K562 (cell line): Measurements from ENCODE around the gene GPX2. TPM values are rescaled to one million over a fixed set of nuclear protein-coding genes. Genes with fewer than 3 reads are reported as not detected.

Experiments
- ATAC-seq: fragments of 200-7000 bp; cut with Tn5 transposase; 3 replicates; pipeline ENCODE4 v1.9.1; 2020; ENCODE audit warnings: moderate library complexity
- BruUV-seq: library from RNA; stranded (reverse); fragments of 400-500 nt; replicated peaks from 2 replicates; lab custom pipeline; 2021; lab: Mats Ljungman, UMichigan
- CTCF ChIA-PET: fragments of 300-600 bp; formaldehyde crosslinking; extraction: SDS; loops from one replicate; lab custom pipeline; 2021; ENCODE audit warnings: low intra/inter-chr PET ratio; lab: Yijun Ruan, JAX
- POLR2A ChIA-PET: fragments of 300-600, 350-650 bp; sonication (Branson Sonifier 250); formaldehyde crosslinking; extraction: SDS; loops from one replicate; lab custom pipeline; 2021; ENCODE audit warnings: antibody characterized with exemption, inconsistent platforms; lab: Yijun Ruan, JAX
- DNase-seq, 4 experiments: peaks; one replicate each; pipeline versions ENCODE4 v3.0.0 to v3.0.0-alpha.2; 2011 to 2018; ENCODE audit warnings: low spot score in 3 of 4, mixed read lengths in 3 of 4; ENCODE audit errors: extremely low read depth in 1 of 4
- FAIRE-seq: peaks from 2 replicates; lab custom pipeline; 2011; peaks lifted over from hg19 to GRCh38; lab: Jason Lieb, UNC
- H2AFZ ChIP-seq: 2 replicates; pipeline ENCODE4 v1.6.0; 2011; ENCODE audit warnings: low read depth, low read length, control low read depth, inconsistent platforms
- H3K27ac ChIP-seq: fragments of 200-600 bp; 3 replicates; pipeline ENCODE4 v1.8.0; 2011; ENCODE audit warnings: low read depth, mild to moderate bottlenecking, control low read depth, inconsistent platforms, low read length, moderate library complexity, mixed read lengths; ENCODE audit errors: extremely low read depth
- H3K27me3 ChIP-seq, 2 experiments: fragments of 300-600 bp in 1 of 2; 2 replicates in 1 of 2; 3 replicates in 1 of 2; pipeline versions ENCODE4 v1.6.0 to v1.8.0; 2011; ENCODE audit warnings: inconsistent platforms in 2 of 2, low read length in 2 of 2, mild to moderate bottlenecking in 1 of 2, mixed read lengths in 1 of 2, moderate library complexity in 1 of 2; ENCODE audit not compliant: control insufficient read depth in 2 of 2, insufficient read depth in 2 of 2
- H3K36me3 ChIP-seq: fragments of 300-600 bp; 3 replicates; pipeline ENCODE4 v1.8.0; 2011; ENCODE audit warnings: mild to moderate bottlenecking, low read length, inconsistent platforms; ENCODE audit not compliant: control insufficient read depth, insufficient read depth
- H3K4me1 ChIP-seq, 2 experiments: fragments of 200-600 bp in 1 of 2; replicated peaks in 1 of 2; 2 replicates in 1 of 2; 3 replicates in 1 of 2; pipeline versions ENCODE4 v1.5.1 to v1.8.0; 2011; ENCODE audit warnings: inconsistent platforms in 2 of 2, low read length in 2 of 2, mild to moderate bottlenecking in 1 of 2, mixed read lengths in 1 of 2, moderate library complexity in 1 of 2; ENCODE audit not compliant: control insufficient read depth in 2 of 2, insufficient read depth in 2 of 2
- H3K4me2 ChIP-seq: 2 replicates; pipeline ENCODE4 v1.6.1; 2011; ENCODE audit warnings: low read length, control low read depth, inconsistent platforms, mixed read lengths; ENCODE audit not compliant: insufficient read depth
- H3K4me3 ChIP-seq: fragments of 200-600 bp; sonication (generic), shearing (Covaris generic); 2 replicates; pipeline ENCODE4 v1.5.1; 2016; ENCODE audit warnings: control low read depth, inconsistent platforms
- H3K79me2 ChIP-seq: fragments of 200-600 bp; 3 replicates; pipeline ENCODE4 v1.8.0; 2011; ENCODE audit warnings: low read length, inconsistent platforms; ENCODE audit not compliant: control insufficient read depth, insufficient read depth
- H3K9ac ChIP-seq, 2 experiments: 2 replicates each; pipeline versions ENCODE4 v1.6.0 to v1.6.1; 2011; ENCODE audit warnings: low read depth in 2 of 2, low read length in 2 of 2, control low read depth in 1 of 2, inconsistent platforms in 1 of 2, mild to moderate bottlenecking in 1 of 2, mixed read lengths in 1 of 2; ENCODE audit not compliant: insufficient read depth in 1 of 2
- H3K9me1 ChIP-seq: one replicate; pipeline ENCODE4 v1.6.0; 2011; ENCODE audit warnings: inconsistent platforms, mild to moderate bottlenecking, low read length, moderate library complexity; ENCODE audit not compliant: control insufficient read depth, insufficient read depth
- H3K9me3 ChIP-seq: replicated peaks from 2 replicates; pipeline ENCODE4 v1.5.1; 2011; ENCODE audit warnings: low read depth, low read length, inconsistent platforms; ENCODE audit not compliant: control insufficient read depth, insufficient read depth
- H4K20me1 ChIP-seq: replicated peaks from 2 replicates; pipeline ENCODE4 v1.6.1; 2011; ENCODE audit warnings: low read length, inconsistent platforms, mixed read lengths; ENCODE audit not compliant: control insufficient read depth, insufficient read depth
- CHD7 ChIP-seq: fragments of 200-600 bp; sonication (generic); IDR thresholded peaks from one replicate; pipeline ENCODE4 v1.6.1; 2012; ENCODE audit warnings: mild to moderate bottlenecking, low read depth, low read length, inconsistent platforms
- EGR1 ChIP-seq: fragments of 450-650 bp; conservative IDR thresholded peaks from 2 replicates; pipeline ENCODE4 v1.6.1; 2017; ENCODE audit warnings: mild to moderate bottlenecking
- ERF ChIP-seq: fragments of 450-650 bp; formaldehyde crosslinking; IDR thresholded peaks from 2 replicates; pipeline ENCODE4 v1.4.0; 2020; ENCODE audit warnings: mild to moderate bottlenecking, mixed read lengths
- ETV5 ChIP-seq: sonication (generic); formaldehyde crosslinking; IDR thresholded peaks from 2 replicates; pipeline ENCODE4 v1.4.0; 2020; ENCODE audit warnings: low read depth, mild to moderate bottlenecking, missing genetic modification reagents
- KAT7 ChIP-seq: sonication (generic); formaldehyde crosslinking; IDR thresholded peaks from 2 replicates; pipeline ENCODE4 v1.8.0; 2022; ENCODE audit warnings: missing genetic modification reagents, mild to moderate bottlenecking, borderline replicate concordance
- NFYB ChIP-seq: IDR thresholded peaks from 2 replicates; pipeline ENCODE4 v1.6.1; 2011; ENCODE audit warnings: mild to moderate bottlenecking, moderate library complexity; ENCODE audit not compliant: insufficient read length; ENCODE audit errors: extremely low read depth
- RBM34 ChIP-seq: fragments of 200-400 bp; formaldehyde crosslinking; IDR thresholded peaks from 2 replicates; pipeline ENCODE4 v1.6.1; 2018; ENCODE audit warnings: low read length, borderline replicate concordance; ENCODE audit not compliant: insufficient read depth
- SMAD1 ChIP-seq: fragments of 150-350 bp; IDR thresholded peaks from 2 replicates; pipeline ENCODE4 v1.6.1; 2014; ENCODE audit warnings: low read length, low read depth; ENCODE audit not compliant: partially characterized antibody
- ZBTB34 ChIP-seq: fragments of 250-450 bp; sonication (Bioruptor Pico); IDR thresholded peaks from 2 replicates; pipeline ENCODE4 v1.8.0; 2021; ENCODE audit warnings: mild to moderate bottlenecking, moderate library complexity
- whole genome bisulfite sequencing: fragments of 100-300 bp; shearing (Covaris generic); methylation state at CpG from one replicate; pipeline ENCODE4 v1.1.6; 2016; ENCODE audit warnings: low coverage, mixed read lengths; ENCODE audit not compliant: insufficient coverage; ENCODE audit errors: missing lambda C conversion rate; 5-methylcytosine and 5-hydroxymethylcytosine counted together
- in situ Hi-C: fragments of 300-500 bp; cut with MboI; formaldehyde crosslinking; loops from 4 replicates; pipeline ENCODE4 v1.15.0; 2018; ENCODE audit warnings: inconsistent platforms, mixed read lengths
- intact Hi-C: fragments of 100-400 bp; cut with micrococcal nuclease; formaldehyde crosslinking; loops from 2 replicates; pipeline ENCODE4 v1.14.2; 2022
- polyA plus RNA-seq, 8 experiments: library from polyadenylated mRNA; depleted of rRNA in 4 of 8; stranded (reverse) in 5 of 8; unstranded in 3 of 8; fragments of >200 nt; fragmentation: Nextera tagmentation in 2 of 8; fragmentation: Illumina TruSeq in 1 of 8; extraction: Ambion mirVana in 2 of 8; extraction: Trizol in 1 of 8; gene quantifications; 2 replicates each; pipeline versions ENCODE4 v1.2.1 to v1.2.3, GENCODE V29; 2011 to 2014; ENCODE audit warnings: inconsistent platforms in 1 of 8, missing spikeins in 1 of 8
- total RNA-seq, 7 experiments: library from RNA; depleted of rRNA in 6 of 7; stranded (reverse); fragments of >200 nt in 6 of 7; fragmentation: Illumina TruSeq in 2 of 7; extraction: Trizol in 2 of 7; gene quantifications; 2 replicates each; pipeline versions ENCODE4 v1.2.1 to v1.2.3, GENCODE V29; 2011 to 2021; ENCODE audit warnings: low replicate concordance in 1 of 7

The GPX2 gene
- total and polyA plus RNA-seq, 9 of the 15 experiments (the other 6 are each of a cell fraction or from before 2014, with no cell fraction given): 0.24 TPM; not detected in 8

GRCh38 chr14:64970041-64970440 is 27.5 kb upstream of the GPX2 start:
- no peak for FAIRE-seq
- Histone ChIP-seq H3K4me3 (no peak overlapping the region), H3K4me1 (peaks cover 0 to 13% of the 10 kb centered on the region in 2 experiments; a peak in 2 of 5 replicates), H3K36me3 (no peaks in the 10 kb centered on the region), H3K9me1 (no peaks in the 10 kb centered on the region), H3K27me3 (peaks cover 4 to 25% of the 10 kb centered on the region in 2 experiments; a peak in 3 of 5 replicates), H3K4me2 (no peak overlapping the region), H3K9me3 (no peaks in the 10 kb centered on the region), H3K9ac (no peak overlapping the region), H3K27ac (no peak overlapping the region), H4K20me1 (no peaks in the 10 kb centered on the region; the same call in 1 of the 2 replicates), H3K79me2 (no peaks in the 10 kb centered on the region), H2AFZ (no peak overlapping the region)
- in situ Hi-C loops (no loop called here), intact Hi-C loops (no loop called here)
- BruUV-seq: no TSS peak
- no peak for DNase-seq
- no CpG with 5 or more reads among the region's 3 CpGs for WGBS
- ATAC-seq: no peak
- CTCF ChIA-PET: no interaction called here
- POLR2A ChIA-PET: interaction anchor here (0.6 to 1.2 kb wide), 4 partner anchors 8 to 59 kb away, joined by 3 read pairs; no protein-coding TSS in a partner anchor
- TF ChIP-seq RBM34: no peak
- no peak for TF ChIP-seq SMAD1
- no peak for TF ChIP-seq EGR1
- TF ChIP-seq KAT7 (CRISPR knock-in tag): no peak
- no peak for TF ChIP-seq NFYB
- TF ChIP-seq ERF (CRISPR knock-in tag): no peak
- TF ChIP-seq CHD7: no peak
- no peak for TF ChIP-seq ZBTB34 (CRISPR knock-in tag)
- TF ChIP-seq ETV5: no peak
